Measurements from ENCODE around the gene TMEM52. TPM values are rescaled to one million over a fixed set of nuclear protein-coding genes. Genes with fewer than 3 reads are reported as not detected.

TMEM52 gene
- total and polyA plus RNA-seq, 2 of the 13 experiments (the other 11 are each of a cell fraction or from before 2014, with no cell fraction given): 13.2 to 18.7 TPM

GRCh38 chr1:1929639-1930545 lies 10.8 kb upstream of the TMEM52 start (continued):
- TF ChIP-seq KDM2A (CRISPR knock-in tag; IDR thresholded peaks at IDR 0.05; ENCODE audit: borderline replicate concordance, low read depth) (0 out of 2 replicates have a peak, but pooled peaks have one; percentile 21), EZH2 (conservative IDR thresholded peaks at IDR 0.05; ENCODE audit: low read depth, low read length) (no peak), CREB1 (IDR thresholded peaks at IDR 0.05) (peak; percentile 41; the same call in 1 of the 2 replicates), CREB1 (CRISPR knock-in tag; IDR thresholded peaks at IDR 0.05) (no peak), ZNF580 (CRISPR knock-in tag; IDR thresholded peaks at IDR 0.05; ENCODE audit: borderline replicate concordance, low read depth) (no peak), ZNF883 (CRISPR knock-in tag; IDR thresholded peaks at IDR 0.05; ENCODE audit: not compliant biosample characterization) (peak; percentile 76), POGZ (CRISPR knock-in tag; IDR thresholded peaks at IDR 0.05) (no peak), ZC3H4 (CRISPR knock-in tag; IDR thresholded peaks at IDR 0.05; ENCODE audit: borderline replicate concordance) (no peak), ZNF577 (CRISPR knock-in tag; IDR thresholded peaks at IDR 0.05; ENCODE audit: borderline replicate concordance, low read depth) (no peak), ZNF432 (CRISPR knock-in tag; IDR thresholded peaks at IDR 0.05; ENCODE audit: borderline replicate concordance) (no peak)

- TF ChIP-seq YEATS4 (CRISPR knock-in tag; IDR thresholded peaks at IDR 0.05; ENCODE audit: borderline replicate concordance) (no peak), CBX2 (IDR thresholded peaks at IDR 0.05; ENCODE audit: low read depth, low read length) (no peak), CBX2 (CRISPR knock-in tag; IDR thresholded peaks at IDR 0.05; ENCODE audit: low read depth) (no peak), HNRNPK (IDR thresholded peaks at IDR 0.05; ENCODE audit: low read depth, low read length, poor library complexity, severe bottlenecking) (peak; percentile 74), HNF1B (CRISPR knock-in tag; IDR thresholded peaks at IDR 0.05) (no peak), SALL2 (CRISPR knock-in tag; IDR thresholded peaks at IDR 0.05) (no peak), PCBP2 (optimal IDR thresholded peaks at IDR 0.05; ENCODE audit: low read depth, low read length, poor library complexity, severe bottlenecking) (peak; percentile 67)
- no peak overlapping the region for H3K27ac ChIP-seq (ENCODE audit: extremely low read length, insufficient read depth, low read length)
- FAIRE-seq (no peak), ATAC-seq (no peak), DNase-seq (ENCODE audit: low spot score) (no peak)
- no peak overlapping the region for H3K9ac ChIP-seq (ENCODE audit: insufficient read depth, low read depth, low read length)
- peaks cover 26 to 47% of the 10 kb centered on the region in 2 experiments; a peak in 4 of 5 replicates for H3K27me3 ChIP-seq (ENCODE audit: control insufficient read depth in 1 of 2, insufficient read depth in 2 of 2, low read length in 2 of 2)
- BruUV-seq (replicated peaks): no TSS peak
- H4K20me1 ChIP-seq (ENCODE audit: insufficient read depth, low read length): no peaks in the 10 kb centered on the region
- H2AFZ ChIP-seq (ENCODE audit: low read length): no peak overlapping the region
- WGBS (ENCODE audit: low lambda C conversion rate): 35% methylated on average over 9 of the region's 10 CpGs
- ChIA-PET CTCF (ENCODE audit: low intra/inter-chr PET ratio, low total read pairs) (no interaction called here), POLR2A (interaction anchor here (2.0 kb wide), 1 partner anchor 9 kb away, joined by 6 read pairs; the partner anchor contains the start of gene TMEM52)
- H3K79me2 ChIP-seq (ENCODE audit: insufficient read depth, low read length): no peaks in the 10 kb centered on the region
- peaks cover 26% of the 10 kb centered on the region for H3K4me1 ChIP-seq (ENCODE audit: insufficient read depth, low read length)
- in situ Hi-C loops (cut with HindIII; ENCODE audit: extremely low pct_ligation_motif_present, low pct_unique_long_range_greater_than_20kb): no loop called here
- 0 out of 2 replicates have a peak overlapping the region, but pooled peaks have one; percentile 3 for H3K4me2 ChIP-seq (ENCODE audit: low read depth, low read length)
- no peak overlapping the region for H3K4me3 ChIP-seq (replicated peaks in 1 of 3; ENCODE audit: insufficient read depth in 1 of 3, low read depth in 2 of 3, low read length in 3 of 3)
- intact Hi-C loops (cut with micrococcal nuclease; ENCODE audit: unreplicated experiment): no loop called here
- H3K9me3 ChIP-seq (ENCODE audit: low read length): no peaks in the 10 kb centered on the region
- no peaks in the 10 kb centered on the region for H3K36me3 ChIP-seq (replicated peaks in 1 of 2; ENCODE audit: control insufficient read depth in 1 of 2, insufficient read depth in 2 of 2, low read length in 2 of 2)
These were observed 10.1 kb upstream of the TMEM52 start for GRCh38 chr1:1929102-1929638.
